Left lung (tissue), 10 donors: ENCODE data around the gene DIAPH2. TPM values are rescaled to one million over a fixed set of nuclear protein-coding genes. Genes with fewer than 3 reads are reported as not detected.
A peak's percentile ranks its signal among the peaks of the same experiment; 100 is the strongest.

ENCODE experiments used
- ATAC-seq: fragments of 200-7000 bp; cut with Tn5 transposase; one replicate; pipeline ENCODE4 v1.9.1; 2020; ENCODE audit warnings: moderate library complexity
- DNase-seq, 4 donors: peaks; one replicate each; pipeline ENCODE4 v3.0.0-alpha.2; 2013 to 2020
- H3K27ac ChIP-seq, 2 donors: fragments of 200-600 bp; sonication (generic) in 1 of 2; one replicate each; pipeline versions ENCODE4 v1.5.0 to v1.8.0; 2020 to 2021
- H3K27me3 ChIP-seq, 2 donors: fragments of 200-600 bp; sonication (generic) in 1 of 2; one replicate each; pipeline versions ENCODE4 v1.5.0 to v1.8.0; 2020 to 2021
- H3K36me3 ChIP-seq, 2 donors: fragments of 200-600 bp; sonication (generic) in 1 of 2; one replicate each; pipeline versions ENCODE4 v1.5.0 to v1.8.0; 2020 to 2021
- H3K4me1 ChIP-seq, 2 donors: fragments of 200-600 bp; one replicate each; pipeline ENCODE4 v1.8.0; 2021
- H3K4me3 ChIP-seq, 2 donors: fragments of 200-600 bp; sonication (generic) in 1 of 2; one replicate each; pipeline versions ENCODE4 v1.5.0 to v1.8.0; 2020 to 2021; ENCODE audit warnings: mild to moderate bottlenecking in 1 of 2
- H3K9me3 ChIP-seq, 2 donors: fragments of 200-600 bp; sonication (generic) in 1 of 2; one replicate each; pipeline versions ENCODE4 v1.5.0 to v1.8.0; 2020 to 2021
- CTCF ChIP-seq, 2 donors: fragments of 200-600 bp; sonication (generic) in 1 of 2; IDR thresholded peaks; one replicate each; pipeline versions ENCODE4 v1.5.0 to v1.8.0; 2021; ENCODE audit warnings: antibody characterized with exemption in 2 of 2
- intact Hi-C, 2 donors: fragments of 100-400 bp; cut with DNase I; formaldehyde crosslinking; loops; one replicate each; pipeline versions ENCODE4 v1.11.2 to v1.14.2; 2022
- polyA plus RNA-seq, 6 donors: library from polyadenylated mRNA; unstranded; fragments of 120-200 nt; gene quantifications; one replicate each; pipeline ENCODE4 v1.2.1, GENCODE V29; 2013; ENCODE audit not compliant: insufficient read length in 6 of 6
- total RNA-seq, 2 donors: library from RNA; stranded (reverse); fragmentation: NEBNext Ultra II Directional; extraction: Animal tissue kit (Norgen Biotek cat#: 25700); gene quantifications; one replicate each; pipeline ENCODE4 v1.2.1, GENCODE V29; 2021
- donor health status: DM: no; HTN: yes; CAD: no.
- donor health status: DM: no; HTN: no; CAD: no.

The DIAPH2 gene
- total and polyA plus RNA-seq, 8 donors, result 14.6 to 34.1 (median 16.4) TPM

GRCh38 chrX:97189668-97190067 lies 505.0 kb downstream of the DIAPH2 start:
- Histone ChIP-seq H3K4me1 (no peaks in the 10 kb centered on the region), H3K4me3 (no peak overlapping the region), H3K36me3 (no peaks in the 10 kb centered on the region), H3K9me3 (no peaks in the 10 kb centered on the region), H3K27me3 (peaks cover 0 to 2% of the 10 kb centered on the region in 2 donors), H3K27ac (no peak overlapping the region)
- intact Hi-C loops, result no loop called here
- peak; percentile 96 for ATAC-seq
- DNase-seq, result peak in 1 of 4 donors; percentile 3
- TF ChIP-seq CTCF (IDR thresholded peaks at IDR 0.05), result no peak

- no peak for ATAC-seq
- no peaks in the 10 kb centered on the region for H3K4me1 ChIP-seq
- no peaks in the 10 kb centered on the region for H3K36me3 ChIP-seq
- no peaks in the 10 kb centered on the region for H3K9me3 ChIP-seq
- no peak overlapping the region for H3K4me3 ChIP-seq
- no peak for TF ChIP-seq CTCF (IDR thresholded peaks at IDR 0.05)
- H3K27ac ChIP-seq, result no peak overlapping the region
- intact Hi-C loops, result no loop called here
- no peaks in the 10 kb centered on the region for H3K27me3 ChIP-seq
- no peak for DNase-seq
These were observed 514.9 kb downstream of the DIAPH2 start for GRCh38 chrX:97199501-97199900.

GRCh38 chrX:97200454-97200853 lies 515.8 kb downstream of the DIAPH2 start:
- DNase-seq, result no peak
- no peak for ATAC-seq
- Histone ChIP-seq H3K4me1 (no peaks in the 10 kb centered on the region), H3K27me3 (no peaks in the 10 kb centered on the region), H3K27ac (no peak overlapping the region), H3K9me3 (no peaks in the 10 kb centered on the region), H3K36me3 (no peaks in the 10 kb centered on the region), H3K4me3 (no peak overlapping the region)
- TF ChIP-seq CTCF (IDR thresholded peaks at IDR 0.05), result no peak
- intact Hi-C loops, result no loop called here

GRCh38 chrX:97210501-97210900 lies 525.9 kb downstream of the DIAPH2 start:
- no peak overlapping the region for H3K27ac ChIP-seq
- intact Hi-C loops, result no loop called here
- DNase-seq (no peak), ATAC-seq (no peak)
- H3K4me3 ChIP-seq, result no peak overlapping the region
- no peaks in the 10 kb centered on the region for H3K36me3 ChIP-seq
- H3K27me3 ChIP-seq, result no peaks in the 10 kb centered on the region
- no peak for TF ChIP-seq CTCF (IDR thresholded peaks at IDR 0.05)
- H3K9me3 ChIP-seq, result no peaks in the 10 kb centered on the region
- no peaks in the 10 kb centered on the region for H3K4me1 ChIP-seq

GRCh38 chrX:97211070-97211469 lies 526.4 kb downstream of the DIAPH2 start:
- Histone ChIP-seq H3K27ac (no peak overlapping the region), H3K4me3 (no peak overlapping the region), H3K36me3 (no peaks in the 10 kb centered on the region), H3K9me3 (no peaks in the 10 kb centered on the region), H3K27me3 (no peaks in the 10 kb centered on the region), H3K4me1 (no peaks in the 10 kb centered on the region)
- intact Hi-C loops, result no loop called here
- no peak for DNase-seq
- TF ChIP-seq CTCF (IDR thresholded peaks at IDR 0.05), result no peak
- no peak for ATAC-seq
